K562 (cell line): Measurements from ENCODE around the gene GBA2. TPM values are rescaled to one million over a fixed set of nuclear protein-coding genes. Genes with fewer than 3 reads are reported as not detected.

ENCODE experiments used
- CHD7 ChIP-seq: fragments of 200-600 bp; sonication (generic); IDR thresholded peaks from one replicate; pipeline ENCODE4 v1.6.1; 2012; ENCODE audit warnings: mild to moderate bottlenecking, low read depth, low read length, inconsistent platforms
- DACH1 ChIP-seq: fragments of 450-650 bp; IDR thresholded peaks from 2 replicates; pipeline ENCODE4 v1.6.1; 2018; ENCODE audit not compliant: partially characterized antibody
- HMG20B ChIP-seq: fragments of 250-450 bp; sonication (Bioruptor Pico); IDR thresholded peaks from 2 replicates; pipeline ENCODE4 v1.5.0; 2021; ENCODE audit warnings: mild to moderate bottlenecking
- JUN ChIP-seq, 2 experiments: sonication (generic) in 1 of 2; formaldehyde crosslinking in 1 of 2; IDR thresholded peaks; 2 replicates each; pipeline versions ENCODE4 v1.6.1 to v1.8.0; 2012 to 2022; ENCODE audit warnings: borderline replicate concordance in 2 of 2, mild to moderate bottlenecking in 2 of 2, improper control_type of control experiment in 1 of 2, low read depth in 1 of 2, low read length in 1 of 2, missing genetic modification reagents in 1 of 2
- NCOA4 ChIP-seq: fragments of 450-650 bp; IDR thresholded peaks from 2 replicates; pipeline ENCODE4 v1.6.1; 2018; ENCODE audit warnings: mild to moderate bottlenecking; ENCODE audit not compliant: partially characterized antibody
- PYGO2 ChIP-seq: fragments of 450-650 bp; IDR thresholded peaks from 2 replicates; pipeline ENCODE4 v1.6.1; 2016; ENCODE audit warnings: mild to moderate bottlenecking, missing genetic modification characterization, moderate library complexity, missing compliant biosample characterization
- polyA plus RNA-seq, 8 experiments: library from polyadenylated mRNA; depleted of rRNA in 4 of 8; stranded (reverse) in 5 of 8; unstranded in 3 of 8; fragments of >200 nt; fragmentation: Nextera tagmentation in 2 of 8; fragmentation: Illumina TruSeq in 1 of 8; extraction: Ambion mirVana in 2 of 8; extraction: Trizol in 1 of 8; gene quantifications; 2 replicates each; pipeline versions ENCODE4 v1.2.1 to v1.2.3, GENCODE V29; 2011 to 2014; ENCODE audit warnings: inconsistent platforms in 1 of 8, missing spikeins in 1 of 8
- total RNA-seq, 7 experiments: library from RNA; depleted of rRNA in 6 of 7; stranded (reverse); fragments of >200 nt in 6 of 7; fragmentation: Illumina TruSeq in 2 of 7; extraction: Trizol in 2 of 7; gene quantifications; 2 replicates each; pipeline versions ENCODE4 v1.2.1 to v1.2.3, GENCODE V29; 2011 to 2021; ENCODE audit warnings: low replicate concordance in 1 of 7
- TF ChIP-seq, protein P1 (sequence below), 2 experiments: fragments of 150-350 bp in 1 of 2; IDR thresholded peaks; 2 replicates each; pipeline ENCODE4 v1.6.1; 2012 to 2016; ENCODE audit warnings: low read depth in 2 of 2, low read length in 2 of 2, mild to moderate bottlenecking in 1 of 2, moderate library complexity in 1 of 2

The GBA2 gene
- total and polyA plus RNA-seq, 9 of the 15 experiments (the other 6 are each of a cell fraction or from before 2014, with no cell fraction given), result 14.1 to 60.4 (median 32.1) TPM

GRCh38 chr9:35756275-35757225 is 7.5 kb upstream of the GBA2 start (continued):
- no peak for TF ChIP-seq DACH1
- no peak for TF ChIP-seq JUN (IDR thresholded peaks at IDR 0.05; ENCODE audit: borderline replicate concordance, low read depth, low read length)
- TF ChIP-seq JUN (CRISPR knock-in tag; IDR thresholded peaks at IDR 0.05; ENCODE audit: borderline replicate concordance), result no peak
- no peak for TF ChIP-seq CHD7
- TF ChIP-seq PYGO2 (tag), result no peak
- no peak for TF ChIP-seq HMG20B (CRISPR knock-in tag)
- TF ChIP-seq, protein P1, sequence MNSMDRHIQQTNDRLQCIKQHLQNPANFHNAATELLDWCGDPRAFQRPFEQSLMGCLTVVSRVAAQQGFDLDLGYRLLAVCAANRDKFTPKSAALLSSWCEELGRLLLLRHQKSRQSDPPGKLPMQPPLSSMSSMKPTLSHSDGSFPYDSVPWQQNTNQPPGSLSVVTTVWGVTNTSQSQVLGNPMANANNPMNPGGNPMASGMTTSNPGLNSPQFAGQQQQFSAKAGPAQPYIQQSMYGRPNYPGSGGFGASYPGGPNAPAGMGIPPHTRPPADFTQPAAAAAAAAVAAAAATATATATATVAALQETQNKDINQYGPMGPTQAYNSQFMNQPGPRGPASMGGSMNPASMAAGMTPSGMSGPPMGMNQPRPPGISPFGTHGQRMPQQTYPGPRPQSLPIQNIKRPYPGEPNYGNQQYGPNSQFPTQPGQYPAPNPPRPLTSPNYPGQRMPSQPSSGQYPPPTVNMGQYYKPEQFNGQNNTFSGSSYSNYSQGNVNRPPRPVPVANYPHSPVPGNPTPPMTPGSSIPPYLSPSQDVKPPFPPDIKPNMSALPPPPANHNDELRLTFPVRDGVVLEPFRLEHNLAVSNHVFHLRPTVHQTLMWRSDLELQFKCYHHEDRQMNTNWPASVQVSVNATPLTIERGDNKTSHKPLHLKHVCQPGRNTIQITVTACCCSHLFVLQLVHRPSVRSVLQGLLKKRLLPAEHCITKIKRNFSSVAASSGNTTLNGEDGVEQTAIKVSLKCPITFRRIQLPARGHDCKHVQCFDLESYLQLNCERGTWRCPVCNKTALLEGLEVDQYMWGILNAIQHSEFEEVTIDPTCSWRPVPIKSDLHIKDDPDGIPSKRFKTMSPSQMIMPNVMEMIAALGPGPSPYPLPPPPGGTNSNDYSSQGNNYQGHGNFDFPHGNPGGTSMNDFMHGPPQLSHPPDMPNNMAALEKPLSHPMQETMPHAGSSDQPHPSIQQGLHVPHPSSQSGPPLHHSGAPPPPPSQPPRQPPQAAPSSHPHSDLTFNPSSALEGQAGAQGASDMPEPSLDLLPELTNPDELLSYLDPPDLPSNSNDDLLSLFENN (IDR thresholded peaks at IDR 0.05; ENCODE audit: low read depth in 2 of 2, low read length in 2 of 2), result no peak
- no peak for TF ChIP-seq NCOA4
